Hepatocyte (in vitro differentiated cells): Measurements from ENCODE around the gene AP3S1.

ENCODE experiments used
- CTCF ChIP-seq: fragments of 200-600 bp; sonication (generic); IDR thresholded peaks from 2 replicates; pipeline ENCODE4 v1.5.1; 2016; ENCODE audit warnings: antibody characterized with exemption, mild to moderate bottlenecking; ENCODE audit not compliant: poor library complexity
- EZH2 ChIP-seq: fragments of 200-600 bp; sonication (generic); IDR thresholded peaks from 2 replicates; pipeline ENCODE4 v1.6.1; 2016; ENCODE audit warnings: antibody characterized with exemption, mild to moderate bottlenecking, borderline replicate concordance
- EZH2phosphoT487 ChIP-seq: fragments of 200-600 bp; sonication (generic); IDR thresholded peaks from one replicate; pipeline ENCODE4 v1.6.1; 2018; ENCODE audit warnings: antibody characterized with exemption, mild to moderate bottlenecking, low read depth, moderate library complexity; ENCODE audit not compliant: unreplicated experiment, severe bottlenecking

DNA sequence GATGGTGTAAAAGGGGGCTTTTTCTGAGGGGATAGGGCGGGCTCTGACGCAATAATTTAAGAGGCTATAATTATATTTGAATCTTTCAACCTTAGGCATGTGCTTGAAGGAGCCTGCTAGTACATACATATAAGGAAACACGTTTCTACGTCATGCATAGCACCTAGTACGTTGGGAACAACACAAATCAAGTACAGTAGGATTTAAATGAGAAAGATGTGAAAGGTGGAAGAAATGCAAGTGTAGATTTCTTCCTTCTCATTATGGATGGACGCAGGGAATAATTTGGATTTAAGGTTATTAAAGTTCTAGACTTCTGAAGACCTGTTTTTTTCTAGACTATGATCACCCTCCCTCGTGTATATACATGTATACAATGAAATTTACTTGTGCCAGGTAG, 24.3 kb upstream of the AP3S1 start:
- TF ChIP-seq CTCF (no peak), EZH2 (no peak), EZH2phosphoT487 (no peak)
